DMS79 (cell line): ENCODE data around the gene EIF2A.
"Not testable (repeated sequence)": the region's sequence is repeated elsewhere in the genome, so short reads cannot be mapped to it uniquely, and the experiment has no call there.

Experiments used
- DNase-seq: peaks from one replicate; lab custom pipeline; 2025; lab: John Stamatoyannopoulos, UW

EIF2A gene

GRCh38 chr3:150546226-150547044 lies at the start of gene EIF2A, which contains the start of gene SERP1:
EIF2A (plus strand) TSS chr3:150546787; CDS start chr3:150546803, 16 bp downstream.
SERP1 (minus strand) TSS chr3:150546496; CDS start chr3:150546135, 361 bp downstream.
- peak; percentile 98 for DNase-seq

- no peak for DNase-seq
Observed at GRCh38 chr3:150497956-150498355, 48.6 kb upstream of the EIF2A start.

- not testable (repeated sequence) for DNase-seq
Observed at GRCh38 chr3:150500960-150501359, 45.6 kb upstream of the EIF2A start.

GRCh38 chr3:150503402-150504099 lies 43.0 kb upstream of the EIF2A start:
- DNase-seq: no peak

GRCh38 chr3:150504483-150504882 lies 42.1 kb upstream of the EIF2A start:
- no peak for DNase-seq

- DNase-seq: no peak
Observed at GRCh38 chr3:150508401-150508800, 38.2 kb upstream of the EIF2A start.

GRCh38 chr3:150509780-150510179 lies 36.8 kb upstream of the EIF2A start:
- DNase-seq: no peak

GRCh38 chr3:150511122-150511821 lies 35.3 kb upstream of the EIF2A start:
- no peak for DNase-seq

- no peak for DNase-seq
Observed at GRCh38 chr3:150515210-150515609, 31.4 kb upstream of the EIF2A start.

GRCh38 chr3:150519026-150519425 lies 27.6 kb upstream of the EIF2A start:
- no peak for DNase-seq

GRCh38 chr3:150520408-150520807 lies 26.2 kb upstream of the EIF2A start:
- DNase-seq: no peak

- DNase-seq: no peak
Observed at GRCh38 chr3:150521463-150521862, 25.1 kb upstream of the EIF2A start.

GRCh38 chr3:150523538-150523937 lies 23.0 kb upstream of the EIF2A start:
- no peak for DNase-seq

GRCh38 chr3:150527464-150528255 lies 18.9 kb upstream of the EIF2A start:
- DNase-seq: no peak

- no peak for DNase-seq
Observed at GRCh38 chr3:150528354-150528797, 18.2 kb upstream of the EIF2A start.

- DNase-seq: no peak
Observed at GRCh38 chr3:150531775-150532174, 14.8 kb upstream of the EIF2A start.

GRCh38 chr3:150535204-150535603 lies 11.4 kb upstream of the EIF2A start:
- peak; percentile 65 for DNase-seq

GRCh38 chr3:150538324-150539208 lies 8.0 kb upstream of the EIF2A start:
- DNase-seq: no peak

GRCh38 chr3:150540297-150540696 lies 6.3 kb upstream of the EIF2A start:
- DNase-seq: no peak

- no peak for DNase-seq
Observed at GRCh38 chr3:150540991-150541390, 5.6 kb upstream of the EIF2A start.

- no peak for DNase-seq
Observed at GRCh38 chr3:150543128-150543527, 3.5 kb upstream of the EIF2A start.
